PC-9 (cell line): ENCODE results near the gene NTM. TPM values are rescaled to one million over a fixed set of nuclear protein-coding genes. Genes with fewer than 3 reads are reported as not detected.

Experiments used
- BruUV-seq: library from RNA; stranded (reverse); fragments of 400-500 nt; replicated peaks from 2 replicates; lab custom pipeline; 2021; lab: Mats Ljungman, UMichigan
- CTCF ChIA-PET: fragments of 300-600 bp; sonication (Branson Sonifier 250); formaldehyde crosslinking; loops from one replicate; lab custom pipeline; 2022; ENCODE audit warnings: antibody characterized with exemption; lab: Charles Lee
- POLR2A ChIA-PET: fragments of 300-600 bp; sonication (Branson Sonifier 250); formaldehyde crosslinking; loops from one replicate; lab custom pipeline; 2022; ENCODE audit warnings: antibody characterized with exemption; ENCODE audit not compliant: unreplicated experiment; lab: Charles Lee
- DNase-seq, 2 experiments: peaks; one replicate each; pipeline versions ENCODE4 v3.0.0 to v3.0.0-alpha.2; 2015 to 2022; ENCODE audit warnings: mixed read lengths in 1 of 2
- H2AFZ ChIP-seq: fragments of 200-600 bp; sonication (generic); 2 replicates; pipeline ENCODE4 v1.8.1; 2017; ENCODE audit warnings: antibody characterized with exemption
- H3F3A ChIP-seq: fragments of 200-600 bp; sonication (generic); 2 replicates; pipeline ENCODE4 v1.8.1; 2017; ENCODE audit warnings: antibody characterized with exemption, mild to moderate bottlenecking, low read depth; ENCODE audit not compliant: insufficient read depth
- H3K27ac ChIP-seq: fragments of 200-600 bp; sonication (generic); 2 replicates; pipeline ENCODE4 v1.6.1; 2016; ENCODE audit warnings: mixed run types
- H3K27me3 ChIP-seq: fragments of 200-600 bp; sonication (generic); 2 replicates; pipeline ENCODE4 v1.6.1; 2016; ENCODE audit warnings: low read depth, mixed run types; ENCODE audit not compliant: insufficient read depth
- H3K36me3 ChIP-seq: fragments of 200-600 bp; sonication (generic); 2 replicates; pipeline ENCODE4 v1.6.1; 2016; ENCODE audit warnings: low read depth, mixed run types
- H3K4me1 ChIP-seq: fragments of 200-600 bp; sonication (generic); replicated peaks from 2 replicates; pipeline ENCODE4 v1.6.1; 2016; ENCODE audit warnings: mixed run types; ENCODE audit not compliant: insufficient read depth
- H3K4me2 ChIP-seq: fragments of 200-600 bp; sonication (generic); 2 replicates; pipeline ENCODE4 v1.6.1; 2017; ENCODE audit warnings: mixed run types
- H3K4me3 ChIP-seq: fragments of 200-600 bp; sonication (generic); 2 replicates; pipeline ENCODE4 v1.6.1; 2016; ENCODE audit warnings: mixed run types
- H3K79me2 ChIP-seq: fragments of 200-600 bp; sonication (generic); 2 replicates; pipeline ENCODE4 v1.6.1; 2017; ENCODE audit warnings: low read depth, mixed run types
- H3K9me2 ChIP-seq: fragments of 200-600 bp; sonication (generic); 2 replicates; pipeline ENCODE4 v1.8.1; 2017; ENCODE audit warnings: mild to moderate bottlenecking; ENCODE audit not compliant: insufficient read depth
- H3K9me3 ChIP-seq: fragments of 200-600 bp; sonication (generic); 2 replicates; pipeline ENCODE4 v1.8.1; 2016; ENCODE audit warnings: low read depth; ENCODE audit not compliant: insufficient read depth
- H4K20me1 ChIP-seq: fragments of 200-600 bp; sonication (generic); 2 replicates; pipeline ENCODE4 v1.8.1; 2017; ENCODE audit not compliant: insufficient read depth
- CTCF ChIP-seq: fragments of 200-600 bp; sonication (generic); conservative IDR thresholded peaks from 2 replicates; pipeline ENCODE4 v1.6.1; 2017; ENCODE audit warnings: mixed run types, antibody characterized with exemption, mild to moderate bottlenecking, moderate library complexity
- EZH2 ChIP-seq: fragments of 200-600 bp; sonication (generic); IDR thresholded peaks from 2 replicates; pipeline ENCODE4 v1.8.0; 2017; ENCODE audit warnings: antibody characterized with exemption, low read depth
- intact Hi-C: fragments of 100-400 bp; cut with micrococcal nuclease; formaldehyde crosslinking; loops from one replicate; pipeline ENCODE4 v1.10.0; 2022; ENCODE audit not compliant: unreplicated experiment
- total RNA-seq: library from RNA; stranded (reverse); gene quantifications from 2 replicates; pipeline ENCODE4 v1.2.3, GENCODE V29; 2021

NTM gene
- total RNA-seq, 1 experiment from 2014 or later, result not detected

DNA sequence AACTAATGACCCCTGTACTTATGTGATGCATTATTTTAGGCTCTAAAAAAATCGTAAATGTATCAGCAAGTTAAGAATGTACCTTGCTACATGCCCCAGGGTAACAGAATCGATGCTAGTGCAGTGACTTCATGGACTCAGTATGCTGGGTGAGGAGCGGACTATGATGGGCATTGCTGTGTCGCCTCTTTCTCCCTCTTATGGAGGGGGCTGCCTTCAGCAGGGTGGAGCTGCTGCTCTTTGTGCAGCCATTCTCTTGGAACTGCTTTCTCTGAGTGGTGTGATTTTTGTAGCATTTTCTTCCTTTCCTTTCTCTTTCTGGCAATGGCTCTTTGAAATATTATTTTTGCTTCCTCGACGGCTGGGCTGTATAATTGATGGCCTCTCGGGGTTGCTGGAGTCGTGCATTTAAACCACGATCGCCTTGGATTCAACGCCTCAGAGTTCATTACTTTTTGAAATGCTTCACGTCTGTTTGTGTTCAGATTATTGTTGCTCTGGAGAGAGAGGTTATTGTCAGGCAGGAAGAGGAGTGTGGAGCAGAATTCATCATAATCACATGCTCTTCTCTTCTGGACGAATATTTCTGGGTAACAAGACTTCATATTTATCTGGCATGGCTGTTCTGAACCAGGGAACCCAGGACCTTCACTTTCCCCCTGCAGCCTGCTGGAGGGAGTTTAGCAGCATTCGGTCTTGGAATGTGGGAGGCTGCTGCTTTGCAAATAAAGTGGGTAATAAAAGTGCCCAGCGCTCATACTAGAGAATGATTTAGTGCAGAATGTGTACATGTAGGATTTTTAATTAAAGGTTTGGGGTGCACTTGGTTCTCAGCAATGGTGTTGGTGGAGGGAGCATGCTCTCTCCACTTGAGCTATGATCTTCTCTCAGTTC, 804.2 kb downstream of the NTM start:
- Histone ChIP-seq H3K9me2 (no peaks in the 10 kb centered on the region), H3K27ac (no peak overlapping the region), H3K36me3 (no peaks in the 10 kb centered on the region), H4K20me1 (no peaks in the 10 kb centered on the region), H3K4me2 (no peak overlapping the region), H3K9me3 (no peaks in the 10 kb centered on the region), H3K27me3 (no peaks in the 10 kb centered on the region), H3F3A (no peaks in the 10 kb centered on the region), H3K79me2 (no peaks in the 10 kb centered on the region), H3K4me1 (no peaks in the 10 kb centered on the region), H3K4me3 (no peak overlapping the region), H2AFZ (no peak overlapping the region)
- POLR2A ChIA-PET, result no interaction called here
- CTCF ChIA-PET, result no interaction called here
- DNase-seq, result no peak
- TF ChIP-seq EZH2 (no peak), CTCF (no peak)
- intact Hi-C loops, result no loop called here
- no TSS peak for BruUV-seq

- Histone ChIP-seq H3K9me2 (no peaks in the 10 kb centered on the region), H3F3A (no peaks in the 10 kb centered on the region), H2AFZ (no peak overlapping the region), H4K20me1 (no peaks in the 10 kb centered on the region), H3K4me2 (no peak overlapping the region), H3K36me3 (no peaks in the 10 kb centered on the region), H3K9me3 (no peaks in the 10 kb centered on the region), H3K4me1 (no peaks in the 10 kb centered on the region), H3K27me3 (no peaks in the 10 kb centered on the region), H3K79me2 (no peaks in the 10 kb centered on the region), H3K4me3 (no peak overlapping the region), H3K27ac (no peak overlapping the region)
- ChIA-PET POLR2A (no interaction called here), CTCF (no interaction called here)
- BruUV-seq, result no TSS peak
- TF ChIP-seq CTCF, result no peak
- no peak for TF ChIP-seq EZH2
- intact Hi-C loops, result no loop called here
- DNase-seq, result no peak
Observed at GRCh38 chr11:132177106-132177505, 806.7 kb downstream of the NTM start.

DNA sequence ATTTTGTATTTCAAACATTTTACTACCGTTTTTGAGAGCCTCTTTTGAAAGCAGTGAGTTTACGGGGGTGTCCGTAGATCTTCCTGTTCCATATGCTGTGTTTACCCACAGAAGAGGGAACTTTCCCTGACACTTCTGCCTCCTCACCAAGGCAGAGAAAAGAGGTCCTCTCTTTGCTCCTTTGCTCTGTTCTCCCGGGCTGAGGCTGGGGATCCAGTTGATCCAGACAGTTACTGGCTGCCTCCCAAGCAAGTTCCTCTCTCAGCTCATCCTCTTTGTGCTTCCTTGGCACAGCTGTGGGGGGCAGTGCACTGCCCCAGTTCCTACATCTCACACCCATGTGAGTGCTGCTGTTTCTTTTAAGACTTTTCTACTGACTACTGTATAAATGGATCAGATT, 813.7 kb downstream of the NTM start:
- H3K27ac ChIP-seq, result no peak overlapping the region
- no peak for DNase-seq
- no peaks in the 10 kb centered on the region for H3K9me2 ChIP-seq
- no peaks in the 10 kb centered on the region for H3F3A ChIP-seq
- H4K20me1 ChIP-seq, result no peaks in the 10 kb centered on the region
- no peaks in the 10 kb centered on the region for H3K9me3 ChIP-seq
- no peaks in the 10 kb centered on the region for H3K36me3 ChIP-seq
- H3K4me1 ChIP-seq, result no peaks in the 10 kb centered on the region
- intact Hi-C loops, result no loop called here
- H3K4me2 ChIP-seq, result no peak overlapping the region
- H3K4me3 ChIP-seq, result no peak overlapping the region
- H3K27me3 ChIP-seq, result no peaks in the 10 kb centered on the region
- no TSS peak for BruUV-seq
- H2AFZ ChIP-seq, result no peak overlapping the region
- TF ChIP-seq EZH2 (no peak), CTCF (no peak)
- POLR2A ChIA-PET, result interaction anchor here (0.6 kb wide), 1 partner anchor 43 kb away, joined by 5 read pairs; no protein-coding TSS in a partner anchor
- H3K79me2 ChIP-seq, result no peaks in the 10 kb centered on the region
- CTCF ChIA-PET, result no interaction called here
